Measurements from ENCODE around the gene CD63. TPM values are rescaled to one million over a fixed set of nuclear protein-coding genes. Genes with fewer than 3 reads are reported as not detected.

The CD63 gene
- total RNA-seq, 2 donors from 2014 or later: 341 to 511 TPM

GRCh38 chr12:55727643-55728185 lies 1.1 kb downstream of the CD63 start:
- Histone ChIP-seq H3K36me3 (replicated peaks in 1 of 2; ENCODE audit: insufficient read depth in 1 of 2, low read depth in 2 of 2) (peaks cover 0 to 7% of the 10 kb centered on the region in 2 donors), H3K27ac (peak overlapping the region; percentile 90 to 96 (median 95)), H3K4me1 (peaks cover 57% of the 10 kb centered on the region), H3K27me3 (no peaks in the 10 kb centered on the region), H3K9me3 (no peaks in the 10 kb centered on the region), H3K4me3 (peak overlapping the region; percentile 31 to 77)
- peak; percentile 70 to 84 (median 82) for DNase-seq
- peak; percentile 10 for ATAC-seq
- intact Hi-C loops (cut with DNase I): no loop called here
- 1 to 3% methylated on average over 9 of the region's 9 CpGs for WGBS, 2 donors
- TF ChIP-seq CTCF (IDR thresholded peaks at IDR 0.05): no peak
- TF ChIP-seq POLR2A (IDR thresholded peaks at IDR 0.05): peak in 1 of 3 donors; percentile 40

- 22 to 31% methylated on average over 9 to 10 of the region's 10 CpGs for WGBS, 2 donors
- Histone ChIP-seq H3K27me3 (no peaks in the 10 kb centered on the region), H3K36me3 (replicated peaks in 1 of 2; ENCODE audit: insufficient read depth in 1 of 2, low read depth in 2 of 2) (peaks cover 0 to 7% of the 10 kb centered on the region in 2 donors), H3K4me1 (peaks cover 57% of the 10 kb centered on the region), H3K9me3 (no peaks in the 10 kb centered on the region), H3K27ac (peak overlapping the region; percentile 28 to 96 (median 92)), H3K4me3 (no peak overlapping the region)
- TF ChIP-seq POLR2A (IDR thresholded peaks at IDR 0.05): no peak
- no peak for TF ChIP-seq CTCF (IDR thresholded peaks at IDR 0.05)
- intact Hi-C loops (cut with DNase I): no loop called here
- ATAC-seq (no peak), DNase-seq (no peak)
Observed at GRCh38 chr12:55726971-55727370, 1.8 kb downstream of the CD63 start.

GRCh38 chr12:55725556-55725955 lies 3.3 kb downstream of the CD63 start:
- TF ChIP-seq POLR2A (IDR thresholded peaks at IDR 0.05): no peak
- Histone ChIP-seq H3K4me1 (peaks cover 65% of the 10 kb centered on the region), H3K27me3 (no peaks in the 10 kb centered on the region), H3K4me3 (no peak overlapping the region), H3K9me3 (no peaks in the 10 kb centered on the region), H3K27ac (no peak overlapping the region), H3K36me3 (replicated peaks in 1 of 2; ENCODE audit: insufficient read depth in 1 of 2, low read depth in 2 of 2) (peaks cover 0 to 7% of the 10 kb centered on the region in 2 donors)
- 57 to 65% methylated on average over 3 of the region's 3 CpGs for WGBS, 2 donors
- no peak for ATAC-seq
- no peak for DNase-seq
- intact Hi-C loops (cut with DNase I): no loop called here

- peaks cover 0 to 7% of the 10 kb centered on the region in 2 donors for H3K36me3 ChIP-seq (replicated peaks in 1 of 2; ENCODE audit: insufficient read depth in 1 of 2, low read depth in 2 of 2)
- DNase-seq (no peak), ATAC-seq (no peak)
- WGBS, 2 donors: 27 to 33% methylated on average over 3 of the region's 3 CpGs
- H3K27me3 ChIP-seq: no peaks in the 10 kb centered on the region
- no peak overlapping the region for H3K4me3 ChIP-seq
- no peaks in the 10 kb centered on the region for H3K9me3 ChIP-seq
- intact Hi-C loops (cut with DNase I): no loop called here
- peak overlapping the region in 1 of 4 donors; percentile 33 for H3K27ac ChIP-seq
- TF ChIP-seq POLR2A (IDR thresholded peaks at IDR 0.05): no peak
- TF ChIP-seq CTCF (IDR thresholded peaks at IDR 0.05): peak in 1 of 7 experiments; percentile 5
- H3K4me1 ChIP-seq: peaks cover 65% of the 10 kb centered on the region
Observed at GRCh38 chr12:55724940-55725309, 3.9 kb downstream of the CD63 start.

- Histone ChIP-seq H3K36me3 (replicated peaks in 1 of 2; ENCODE audit: insufficient read depth in 1 of 2, low read depth in 2 of 2) (peaks cover 0 to 7% of the 10 kb centered on the region in 2 donors), H3K4me3 (no peak overlapping the region), H3K27ac (peak overlapping the region in 3 of 4 donors; percentile 6 to 33 (median 17)), H3K27me3 (no peaks in the 10 kb centered on the region), H3K9me3 (no peaks in the 10 kb centered on the region), H3K4me1 (peaks cover 67% of the 10 kb centered on the region)
- TF ChIP-seq CTCF (IDR thresholded peaks at IDR 0.05): peak; percentile 41 to 72 (median 54)
- no peak for TF ChIP-seq POLR2A (IDR thresholded peaks at IDR 0.05)
- ATAC-seq: no peak
- DNase-seq: peak; percentile 75 to 84 (median 80)
- WGBS, 2 donors: 19 to 24% methylated on average over 11 of the region's 11 CpGs
- intact Hi-C loops (cut with DNase I): no loop called here
Observed at GRCh38 chr12:55724226-55724939, 4.4 kb downstream of the CD63 start.

Data from body of pancreas (tissue), 4 donors.